Neural progenitor cell (in vitro differentiated cells): Measurements from ENCODE around the gene REN. TPM values are rescaled to one million over a fixed set of nuclear protein-coding genes. Genes with fewer than 3 reads are reported as not detected.

ENCODE experiments used
- DNase-seq: peaks from one replicate; pipeline ENCODE4 v3.0.0-alpha.2; 2016; ENCODE audit warnings: low spot score
- H2AFZ ChIP-seq: fragments of 200-600 bp; sonication (generic); replicated peaks from 2 replicates; pipeline ENCODE4 v1.6.1; 2016; ENCODE audit warnings: antibody characterized with exemption
- H3F3A ChIP-seq: fragments of 200-600 bp; sonication (generic); 2 replicates; pipeline ENCODE4 v1.6.1; 2016; ENCODE audit warnings: antibody characterized with exemption, low read depth
- H3K27ac ChIP-seq: fragments of 200-600 bp; sonication (generic); 2 replicates; pipeline ENCODE4 v1.5.1; 2016; ENCODE audit warnings: mild to moderate bottlenecking
- H3K27me3 ChIP-seq: fragments of 200-600 bp; sonication (generic); 2 replicates; pipeline ENCODE4 v1.6.1; 2016; ENCODE audit warnings: mild to moderate bottlenecking, moderate library complexity
- H3K36me3 ChIP-seq: fragments of 200-600 bp; sonication (generic); 2 replicates; pipeline ENCODE4 v1.5.1; 2016
- H3K4me1 ChIP-seq: fragments of 200-600 bp; sonication (generic); 2 replicates; pipeline ENCODE4 v1.6.1; 2016; ENCODE audit warnings: mixed run types
- H3K4me2 ChIP-seq: fragments of 200-600 bp; sonication (generic); 2 replicates; pipeline ENCODE4 v1.6.1; 2016
- H3K4me3 ChIP-seq: fragments of 200-600 bp; sonication (generic); 2 replicates; pipeline ENCODE4 v1.5.1; 2016
- H3K79me2 ChIP-seq: fragments of 200-600 bp; sonication (generic); 2 replicates; pipeline ENCODE4 v1.6.1; 2016; ENCODE audit warnings: low read depth
- H3K9ac ChIP-seq: fragments of 200-600 bp; sonication (generic); 2 replicates; pipeline ENCODE4 v1.6.1; 2016
- H3K9me3 ChIP-seq: fragments of 200-600 bp; sonication (generic); 2 replicates; pipeline ENCODE4 v1.5.1; 2016; ENCODE audit warnings: low read depth
- H4K20me1 ChIP-seq: fragments of 200-600 bp; sonication (generic); 2 replicates; pipeline ENCODE4 v1.6.1; 2016; ENCODE audit warnings: low read depth
- H3K27ac Mint-ChIP-seq: 3 replicates; pipeline ENCODE4 v1.8.0; 2021; ENCODE audit warnings: mixed read lengths
- H3K27me3 Mint-ChIP-seq: 2 replicates; pipeline ENCODE4 v1.8.0; 2022; ENCODE audit warnings: low read depth, mild to moderate bottlenecking, inconsistent platforms, moderate library complexity, mixed read lengths; ENCODE audit not compliant: insufficient read depth
- H3K36me3 Mint-ChIP-seq: 3 replicates; pipeline ENCODE4 v1.8.0; 2021; ENCODE audit warnings: mixed read lengths
- H3K4me1 Mint-ChIP-seq: 3 replicates; pipeline ENCODE4 v1.8.0; 2021; ENCODE audit warnings: mixed read lengths
- H3K4me3 Mint-ChIP-seq: 3 replicates; pipeline ENCODE4 v1.8.0; 2021; ENCODE audit warnings: mild to moderate bottlenecking, moderate library complexity, mixed read lengths
- H3K9me3 Mint-ChIP-seq: 3 replicates; pipeline ENCODE4 v1.8.0; 2020; ENCODE audit warnings: mixed read lengths
- EZH2 ChIP-seq: fragments of 200-600 bp; sonication (generic); IDR thresholded peaks from 2 replicates; pipeline ENCODE4 v1.6.1; 2017; ENCODE audit warnings: antibody characterized with exemption, mild to moderate bottlenecking, moderate library complexity
- EZH2phosphoT487 ChIP-seq: fragments of 200-600 bp; sonication (generic); IDR thresholded peaks from 2 replicates; pipeline ENCODE4 v1.6.1; 2017; ENCODE audit warnings: antibody characterized with exemption
- total RNA-seq: library from RNA; depleted of rRNA; stranded (reverse); fragments of >200 nt; gene quantifications from 2 replicates; pipeline ENCODE4 v1.2.3, GENCODE V29; 2015; ENCODE audit warnings: low replicate concordance
- TF ChIP-seq, protein P1 (sequence below): fragments of 200-600 bp; sonication (generic); IDR thresholded peaks from 2 replicates; pipeline ENCODE4 v1.5.1; 2017; ENCODE audit warnings: antibody characterized with exemption, mild to moderate bottlenecking

REN gene
- total RNA-seq, 1 donor from 2014 or later = not detected

DNA sequence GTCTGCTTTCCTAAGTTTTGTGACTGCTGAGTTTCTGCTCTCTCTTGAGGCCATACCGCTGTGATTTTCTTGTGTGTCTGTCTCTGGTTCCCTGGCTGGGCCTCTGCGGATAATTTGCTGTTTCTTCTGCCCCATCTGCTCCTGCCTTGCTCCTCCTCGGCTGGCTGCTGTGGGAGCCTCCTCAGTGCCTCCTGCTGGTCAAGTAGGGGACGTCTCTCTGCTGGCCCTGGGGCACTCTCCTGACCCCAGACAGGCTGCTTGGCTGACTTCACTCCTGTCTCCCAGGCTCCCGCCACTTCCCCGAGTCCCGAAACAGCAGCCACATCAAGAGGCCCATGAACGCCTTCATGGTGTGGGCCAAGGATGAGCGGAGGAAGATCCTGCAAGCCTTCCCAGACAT lies 42.8 kb downstream of the REN start:
- H3K9me3 ChIP-seq = no peaks in the 10 kb centered on the region
- peak; percentile 65 for DNase-seq
- H3K4me1 ChIP-seq = peaks cover 9% of the 10 kb centered on the region
- H3K27me3 ChIP-seq = no peaks in the 10 kb centered on the region
- H3K27me3 Mint-ChIP-seq = peaks cover 7% of the 10 kb centered on the region
- peak overlapping the region; percentile 68 for H3K27ac Mint-ChIP-seq
- H3K36me3 Mint-ChIP-seq = peaks cover 28% of the 10 kb centered on the region
- no peak overlapping the region for H3K4me3 Mint-ChIP-seq
- H4K20me1 ChIP-seq = peaks cover 6% of the 10 kb centered on the region
- TF ChIP-seq EZH2 = no peak
- TF ChIP-seq, protein P1, sequence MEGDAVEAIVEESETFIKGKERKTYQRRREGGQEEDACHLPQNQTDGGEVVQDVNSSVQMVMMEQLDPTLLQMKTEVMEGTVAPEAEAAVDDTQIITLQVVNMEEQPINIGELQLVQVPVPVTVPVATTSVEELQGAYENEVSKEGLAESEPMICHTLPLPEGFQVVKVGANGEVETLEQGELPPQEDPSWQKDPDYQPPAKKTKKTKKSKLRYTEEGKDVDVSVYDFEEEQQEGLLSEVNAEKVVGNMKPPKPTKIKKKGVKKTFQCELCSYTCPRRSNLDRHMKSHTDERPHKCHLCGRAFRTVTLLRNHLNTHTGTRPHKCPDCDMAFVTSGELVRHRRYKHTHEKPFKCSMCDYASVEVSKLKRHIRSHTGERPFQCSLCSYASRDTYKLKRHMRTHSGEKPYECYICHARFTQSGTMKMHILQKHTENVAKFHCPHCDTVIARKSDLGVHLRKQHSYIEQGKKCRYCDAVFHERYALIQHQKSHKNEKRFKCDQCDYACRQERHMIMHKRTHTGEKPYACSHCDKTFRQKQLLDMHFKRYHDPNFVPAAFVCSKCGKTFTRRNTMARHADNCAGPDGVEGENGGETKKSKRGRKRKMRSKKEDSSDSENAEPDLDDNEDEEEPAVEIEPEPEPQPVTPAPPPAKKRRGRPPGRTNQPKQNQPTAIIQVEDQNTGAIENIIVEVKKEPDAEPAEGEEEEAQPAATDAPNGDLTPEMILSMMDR = peak; percentile 64
- no peak for TF ChIP-seq EZH2phosphoT487
- no peaks in the 10 kb centered on the region for H3K79me2 ChIP-seq
- H3K9ac ChIP-seq = no peak overlapping the region
- H3K4me3 ChIP-seq = no peak overlapping the region
- peaks cover 10% of the 10 kb centered on the region for H3F3A ChIP-seq
- no peak overlapping the region for H2AFZ ChIP-seq
- no peak overlapping the region for H3K4me2 ChIP-seq
- no peaks in the 10 kb centered on the region for H3K36me3 ChIP-seq
- H3K4me1 Mint-ChIP-seq = peaks cover 31% of the 10 kb centered on the region
- no peak overlapping the region for H3K27ac ChIP-seq
- H3K9me3 Mint-ChIP-seq = no peaks in the 10 kb centered on the region

DNA sequence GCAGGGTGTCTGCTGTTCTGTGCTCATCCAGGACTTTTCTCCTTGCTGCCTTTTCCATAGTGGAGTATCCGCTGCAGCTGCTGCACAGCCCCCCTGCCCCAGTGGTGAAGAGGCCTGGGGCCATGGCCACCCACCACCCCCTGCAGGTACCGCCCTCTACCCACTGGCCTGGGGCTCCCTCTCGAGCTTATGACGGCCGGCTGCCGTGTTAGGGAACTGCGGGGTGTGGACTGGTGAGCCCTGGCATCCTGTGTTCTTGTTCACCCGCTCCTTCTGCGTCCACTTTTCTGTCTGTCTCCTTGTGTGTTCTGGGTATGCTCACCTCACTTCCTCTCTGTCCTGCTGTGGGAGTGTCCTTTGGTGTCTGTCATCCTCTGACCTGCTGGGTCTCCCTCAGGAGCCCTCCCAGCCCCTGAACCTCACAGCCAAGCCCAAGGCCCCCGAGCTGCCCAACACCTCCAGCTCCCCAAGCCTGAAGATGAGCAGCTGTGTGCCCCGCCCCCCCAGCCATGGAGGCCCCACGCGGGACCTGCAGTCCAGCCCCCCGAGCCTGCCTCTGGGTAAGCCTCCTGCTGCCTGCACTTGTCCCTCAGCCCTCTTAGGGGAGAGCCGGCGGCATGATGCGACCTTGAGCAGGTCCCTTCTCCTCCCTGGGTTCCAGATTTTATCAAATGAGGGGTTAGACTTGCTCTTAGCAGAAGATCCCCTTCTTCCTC lies 44.1 kb downstream of the REN start:
- no peak overlapping the region for H3K4me2 ChIP-seq
- H4K20me1 ChIP-seq = peaks cover 6% of the 10 kb centered on the region
- H3K4me1 Mint-ChIP-seq = peaks cover 20% of the 10 kb centered on the region
- no peak overlapping the region for H3K4me3 ChIP-seq
- no peak for TF ChIP-seq EZH2
- no peaks in the 10 kb centered on the region for H3K9me3 ChIP-seq
- peaks cover 28% of the 10 kb centered on the region for H3K36me3 Mint-ChIP-seq
- DNase-seq = no peak
- H3K79me2 ChIP-seq = no peaks in the 10 kb centered on the region
- no peaks in the 10 kb centered on the region for H3K36me3 ChIP-seq
- peaks cover 3% of the 10 kb centered on the region for H3K4me1 ChIP-seq
- no peak overlapping the region for H3K4me3 Mint-ChIP-seq
- H3K27ac Mint-ChIP-seq = no peak overlapping the region
- no peaks in the 10 kb centered on the region for H3K9me3 Mint-ChIP-seq
- H3K27ac ChIP-seq = no peak overlapping the region
- H3K27me3 ChIP-seq = no peaks in the 10 kb centered on the region
- no peaks in the 10 kb centered on the region for H3F3A ChIP-seq
- peaks cover 7% of the 10 kb centered on the region for H3K27me3 Mint-ChIP-seq
- no peak overlapping the region for H2AFZ ChIP-seq
- H3K9ac ChIP-seq = no peak overlapping the region

DNA sequence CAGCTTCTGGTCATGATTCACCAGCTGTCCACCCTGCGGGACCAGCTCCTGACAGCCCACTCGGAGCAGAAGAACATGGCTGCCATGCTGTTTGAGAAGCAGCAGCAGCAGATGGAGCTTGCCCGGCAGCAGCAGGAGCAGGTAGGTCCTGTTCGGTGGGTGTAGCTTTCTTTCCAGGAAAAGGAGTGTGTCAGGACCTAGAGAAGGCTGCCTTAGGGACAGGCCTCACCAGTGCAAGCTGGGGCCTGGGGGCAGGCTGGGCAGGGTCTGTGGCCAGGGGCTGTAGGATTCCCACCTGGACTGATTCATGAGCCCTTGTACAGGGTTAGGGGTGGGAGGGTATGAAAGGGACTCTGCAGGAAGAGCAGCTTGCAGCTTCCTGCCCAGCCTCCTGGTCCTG lies 49.6 kb downstream of the REN start:
- H3K27me3 ChIP-seq = no peaks in the 10 kb centered on the region
- no peak overlapping the region for H3K4me3 ChIP-seq
- no peak overlapping the region for H3K4me3 Mint-ChIP-seq
- no peak overlapping the region for H3K4me2 ChIP-seq
- no peak overlapping the region for H3K9ac ChIP-seq
- H3K36me3 Mint-ChIP-seq = peaks cover 20% of the 10 kb centered on the region
- no peak overlapping the region for H2AFZ ChIP-seq
- H3K9me3 ChIP-seq = no peaks in the 10 kb centered on the region
- H3K79me2 ChIP-seq = peaks cover 36% of the 10 kb centered on the region
- no peak for DNase-seq
- peaks cover 18% of the 10 kb centered on the region for H3K4me1 Mint-ChIP-seq
- H4K20me1 ChIP-seq = peaks cover 52% of the 10 kb centered on the region
- TF ChIP-seq EZH2 = no peak
- no peak overlapping the region for H3K27ac Mint-ChIP-seq
- no peaks in the 10 kb centered on the region for H3K4me1 ChIP-seq
- no peaks in the 10 kb centered on the region for H3K27me3 Mint-ChIP-seq
- no peaks in the 10 kb centered on the region for H3F3A ChIP-seq
- H3K36me3 ChIP-seq = no peaks in the 10 kb centered on the region
- no peak overlapping the region for H3K27ac ChIP-seq
- no peaks in the 10 kb centered on the region for H3K9me3 Mint-ChIP-seq

DNA sequence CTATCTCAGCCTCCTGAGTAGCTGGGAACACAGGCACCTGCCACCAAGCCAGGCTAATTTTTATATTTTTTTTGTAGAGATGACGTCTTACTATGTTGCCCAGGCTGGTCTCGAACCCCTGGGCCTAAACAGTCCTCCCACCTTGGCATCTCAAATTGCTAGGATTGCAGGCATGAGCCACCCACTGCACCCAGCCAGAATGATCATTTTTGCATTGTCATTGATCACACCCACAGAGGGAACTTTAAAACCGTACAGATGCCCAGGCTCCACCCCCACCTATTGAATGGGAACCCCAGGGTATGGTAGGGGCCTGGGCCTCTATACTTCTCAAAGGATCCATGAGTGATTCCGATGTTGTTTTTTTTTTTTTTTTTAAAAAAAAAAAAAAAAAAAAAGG lies 51.0 kb downstream of the REN start:
- TF ChIP-seq EZH2phosphoT487 (no peak), EZH2 (no peak)
- TF ChIP-seq, protein P1 = no peak

More for the DNA sequence above, 51.0 kb downstream of the REN start:
- Histone ChIP-seq H3K79me2 (peaks cover 51% of the 10 kb centered on the region), H3K4me2 (no peak overlapping the region), H3K27me3 (no peaks in the 10 kb centered on the region), H4K20me1 (peaks cover 66% of the 10 kb centered on the region), H3K27ac (no peak overlapping the region), H3K4me1 (no peaks in the 10 kb centered on the region), H3F3A (peaks cover 5% of the 10 kb centered on the region), H3K36me3 (no peaks in the 10 kb centered on the region), H2AFZ (no peak overlapping the region), H3K4me3 (no peak overlapping the region), H3K9ac (no peak overlapping the region), H3K9me3 (no peaks in the 10 kb centered on the region)
- H3K4me1 Mint-ChIP-seq = peaks cover 25% of the 10 kb centered on the region
- no peaks in the 10 kb centered on the region for H3K9me3 Mint-ChIP-seq
- no peak for DNase-seq
- H3K27ac Mint-ChIP-seq = peak overlapping the region; percentile 81
- H3K4me3 Mint-ChIP-seq = peak overlapping the region; percentile 10
- H3K27me3 Mint-ChIP-seq = no peaks in the 10 kb centered on the region
- H3K36me3 Mint-ChIP-seq = peaks cover 20% of the 10 kb centered on the region
